Spleen (tissue), 11 donors: ENCODE measurements around the gene JARID2. TPM values are rescaled to one million over a fixed set of nuclear protein-coding genes. Genes with fewer than 3 reads are reported as not detected.
A peak's percentile ranks its signal among the peaks of the same experiment; 100 is the strongest.

Experiments
- DNase-seq: peaks from one replicate; pipeline ENCODE4 v3.0.0-alpha.2; 2020
- H3K27ac ChIP-seq, 8 donors: fragments of 200-600 bp; sonication (generic) in 7 of 8; 1 replicate in 4 of 8; 2 replicates in 4 of 8; pipeline versions ENCODE4 v1.5.0 to v1.8.0; 2016 to 2021; ENCODE audit warnings: inconsistent platforms in 4 of 8, mild to moderate bottlenecking in 4 of 8, moderate library complexity in 1 of 8
- H3K27me3 ChIP-seq, 7 donors: fragments of 200-600 bp; sonication (generic) in 6 of 7; replicated peaks in 1 of 7; 1 replicate in 4 of 7; 2 replicates in 3 of 7; pipeline versions ENCODE4 v1.5.0 to v1.8.0; 2016 to 2021; ENCODE audit warnings: inconsistent platforms in 3 of 7, mild to moderate bottlenecking in 1 of 7
- H3K36me3 ChIP-seq, 6 donors: fragments of 200-600 bp; sonication (generic) in 5 of 6; 1 replicate in 4 of 6; 2 replicates in 2 of 6; pipeline versions ENCODE4 v1.5.0 to v1.8.0; 2016 to 2021; ENCODE audit warnings: inconsistent platforms in 2 of 6
- H3K4me1 ChIP-seq, 6 donors: fragments of 200-600 bp; sonication (generic) in 5 of 6; 1 replicate in 3 of 6; 2 replicates in 3 of 6; pipeline versions ENCODE4 v1.5.0 to v1.8.0; 2016 to 2021; ENCODE audit warnings: inconsistent platforms in 3 of 6
- H3K4me3 ChIP-seq, 8 donors: fragments of 200-600 bp; sonication (generic) in 7 of 8; 1 replicate in 4 of 8; 2 replicates in 4 of 8; pipeline versions ENCODE4 v1.5.0 to v1.8.0; 2016 to 2021; ENCODE audit warnings: inconsistent platforms in 4 of 8, mild to moderate bottlenecking in 4 of 8, moderate library complexity in 2 of 8
- H3K9me3 ChIP-seq, 8 donors: fragments of 200-600 bp; sonication (generic) in 7 of 8; 1 replicate in 4 of 8; 2 replicates in 4 of 8; pipeline versions ENCODE4 v1.5.0 to v1.8.0; 2016 to 2021; ENCODE audit warnings: inconsistent platforms in 4 of 8
- CTCF ChIP-seq, 11 experiments: fragments of 200-600 bp in 7 of 11; fragments of 450-650 bp in 4 of 11; sonication (generic) in 4 of 11; IDR thresholded peaks in 8 of 11; conservative IDR thresholded peaks in 3 of 11; 1 replicate in 7 of 11; 2 replicates in 4 of 11; pipeline versions ENCODE4 v1.4.0 to v1.8.0; 2016 to 2021; ENCODE audit warnings: antibody characterized with exemption in 11 of 11, inconsistent platforms in 4 of 11, mild to moderate bottlenecking in 1 of 11
- POLR2A ChIP-seq, 3 donors: fragments of 450-650 bp; IDR thresholded peaks; one replicate each; pipeline ENCODE4 v1.5.1; 2017; ENCODE audit warnings: antibody characterized with exemption in 3 of 3, mild to moderate bottlenecking in 1 of 3
- POLR2AphosphoS5 ChIP-seq, 3 donors: sonication (generic); formaldehyde crosslinking; IDR thresholded peaks; one replicate each; pipeline ENCODE4 v1.5.1; 2017; ENCODE audit warnings: antibody characterized with exemption in 3 of 3
- WGBS, 5 donors: extraction: QIAGEN DNeasy Blood & Tissue Kit in 3 of 5; methylation state at CpG; one replicate each; pipeline versions ENCODE4 v1.1.5 to v1.1.7; 2013 to 2018; 5-methylcytosine and 5-hydroxymethylcytosine counted together
- intact Hi-C: fragments of 100-400 bp; cut with DNase I; formaldehyde crosslinking; loops from one replicate; pipeline ENCODE4 v1.15.0; 2023; ENCODE audit warnings: low total_unique reads
- polyA plus RNA-seq, 3 donors: library from polyadenylated mRNA; stranded (reverse); fragments of 200-250 nt; gene quantifications; one replicate each; pipeline ENCODE4 v1.2.1, GENCODE V29; 2013
- total RNA-seq, 7 donors: library from RNA; depleted of rRNA in 3 of 7; stranded (reverse); fragments of >200 nt in 3 of 7; fragmentation: NEBNext Ultra II Directional in 4 of 7; extraction: Animal tissue kit (Norgen Biotek cat#: 25700) in 4 of 7; gene quantifications; one replicate each; pipeline versions ENCODE4 v1.1.0 to v1.2.1, GENCODE V29; 2016 to 2021
- donor health status: healthy with polysubstance abuse.
- donor health status: DM: no; HTN: no; CAD: no; lungs with moderate emphysema.
- donor health status: DM: no; HTN: no; CAD: no.
- donor health status: Bipolar disorder and iron deficiency.
- donor health status: healthy.
- donor health status: DM: no; HTN: no; CAD: no.
- donor health status: DM: yes; HTN: yes; CAD: no.

JARID2 gene
- total and polyA plus RNA-seq, 10 donors: 4.4 to 27.1 (median 20.6) TPM

- DNase-seq: no peak
- Histone ChIP-seq H3K4me1 (peaks cover 40 to 100% (median 81%) of the 10 kb centered on the region in 6 donors), H3K4me3 (no peak overlapping the region)
These were observed 185.1 kb downstream of the JARID2 start for GRCh38 chr6:15430931-15431405.

GRCh38 chr6:15431762-15432483 lies 186.1 kb downstream of the JARID2 start:
- no peak overlapping the region for H3K27ac ChIP-seq
- intact Hi-C loops: no loop called here
- H3K27me3 ChIP-seq: no peaks in the 10 kb centered on the region
- peaks cover 42 to 100% (median 82%) of the 10 kb centered on the region in 6 donors for H3K4me1 ChIP-seq
- H3K9me3 ChIP-seq: peaks cover 0 to 11% (median 10%) of the 10 kb centered on the region in 8 donors
- H3K4me3 ChIP-seq: no peak overlapping the region
- TF ChIP-seq POLR2A (IDR thresholded peaks at IDR 0.05) (no peak), CTCF (IDR thresholded peaks at IDR 0.05 in 8 of 11, conservative IDR thresholded peaks at IDR 0.05 in 3 of 11) (no peak), POLR2AphosphoS5 (IDR thresholded peaks at IDR 0.05) (no peak)
- DNase-seq: no peak
- WGBS, 5 donors: 72 to 80% (median 78%) methylated on average over 9 of the region's 9 CpGs
- H3K36me3 ChIP-seq: no peaks in the 10 kb centered on the region

More at GRCh38 chr6:15430931-15431405, 185.1 kb downstream of the JARID2 start:
- no peaks in the 10 kb centered on the region for H3K27me3 ChIP-seq
- H3K36me3 ChIP-seq: no peaks in the 10 kb centered on the region
- peak overlapping the region in 1 of 8 donors; percentile 16 for H3K27ac ChIP-seq
- TF ChIP-seq POLR2AphosphoS5 (IDR thresholded peaks at IDR 0.05) (no peak), CTCF (IDR thresholded peaks at IDR 0.05 in 8 of 11, conservative IDR thresholded peaks at IDR 0.05 in 3 of 11) (no peak), POLR2A (IDR thresholded peaks at IDR 0.05) (no peak)
- intact Hi-C loops: no loop called here
- WGBS, 5 donors: 74 to 91% (median 81%) methylated on average over 6 of the region's 6 CpGs
- peaks cover 0 to 11% (median 10%) of the 10 kb centered on the region in 8 donors for H3K9me3 ChIP-seq

- H3K4me1 ChIP-seq: peaks cover 43 to 100% (median 82%) of the 10 kb centered on the region in 6 donors
These were observed 187.6 kb downstream of the JARID2 start for GRCh38 chr6:15433511-15433861.

GRCh38 chr6:15434263-15434662 lies 188.4 kb downstream of the JARID2 start:
- no peak for TF ChIP-seq CTCF (IDR thresholded peaks at IDR 0.05 in 8 of 11, conservative IDR thresholded peaks at IDR 0.05 in 3 of 11)
- no peak for TF ChIP-seq POLR2A (IDR thresholded peaks at IDR 0.05)
- TF ChIP-seq POLR2AphosphoS5 (IDR thresholded peaks at IDR 0.05): no peak
- peaks cover 51 to 100% (median 83%) of the 10 kb centered on the region in 6 donors for H3K4me1 ChIP-seq
- 67 to 84% (median 73%) methylated on average over 1 of the region's 1 CpG for WGBS, 5 donors
- H3K36me3 ChIP-seq: no peaks in the 10 kb centered on the region
- intact Hi-C loops: no loop called here
- H3K4me3 ChIP-seq: no peak overlapping the region
- no peak for DNase-seq
- peaks cover 0 to 11% (median 10%) of the 10 kb centered on the region in 8 donors for H3K9me3 ChIP-seq
- peak overlapping the region in 2 of 8 donors; percentile 10 for H3K27ac ChIP-seq
- H3K27me3 ChIP-seq: no peaks in the 10 kb centered on the region

More at GRCh38 chr6:15433511-15433861, 187.6 kb downstream of the JARID2 start:
- intact Hi-C loops: no loop called here
- TF ChIP-seq POLR2A (IDR thresholded peaks at IDR 0.05) (no peak), POLR2AphosphoS5 (IDR thresholded peaks at IDR 0.05) (no peak)
- 11 to 24% (median 13%) methylated on average over 2 of the region's 2 CpGs for WGBS, 5 donors
- DNase-seq: no peak
- Histone ChIP-seq H3K36me3 (no peaks in the 10 kb centered on the region), H3K27ac (no peak overlapping the region), H3K27me3 (no peaks in the 10 kb centered on the region), H3K9me3 (peaks cover 0 to 11% (median 10%) of the 10 kb centered on the region in 8 donors), H3K4me3 (no peak overlapping the region)
